Activated T-cell treated with anti-CD3 and anti-CD28 coated beads, Interleukin-2, amount 50 U/mL, for 1 hour (primary cell): ENCODE results near the gene OR51V1.
"Not testable (repeated sequence)": the region's sequence is repeated elsewhere in the genome, so short reads cannot be mapped to it uniquely, and the experiment has no call there.

Experiments
- DNase-seq: peaks from one replicate; pipeline ENCODE4 v3.0.0-alpha.2; 2020

The OR51V1 gene, protein sequence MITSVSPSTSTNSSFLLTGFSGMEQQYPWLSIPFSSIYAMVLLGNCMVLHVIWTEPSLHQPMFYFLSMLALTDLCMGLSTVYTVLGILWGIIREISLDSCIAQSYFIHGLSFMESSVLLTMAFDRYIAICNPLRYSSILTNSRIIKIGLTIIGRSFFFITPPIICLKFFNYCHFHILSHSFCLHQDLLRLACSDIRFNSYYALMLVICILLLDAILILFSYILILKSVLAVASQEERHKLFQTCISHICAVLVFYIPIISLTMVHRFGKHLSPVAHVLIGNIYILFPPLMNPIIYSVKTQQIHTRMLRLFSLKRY

DNA sequence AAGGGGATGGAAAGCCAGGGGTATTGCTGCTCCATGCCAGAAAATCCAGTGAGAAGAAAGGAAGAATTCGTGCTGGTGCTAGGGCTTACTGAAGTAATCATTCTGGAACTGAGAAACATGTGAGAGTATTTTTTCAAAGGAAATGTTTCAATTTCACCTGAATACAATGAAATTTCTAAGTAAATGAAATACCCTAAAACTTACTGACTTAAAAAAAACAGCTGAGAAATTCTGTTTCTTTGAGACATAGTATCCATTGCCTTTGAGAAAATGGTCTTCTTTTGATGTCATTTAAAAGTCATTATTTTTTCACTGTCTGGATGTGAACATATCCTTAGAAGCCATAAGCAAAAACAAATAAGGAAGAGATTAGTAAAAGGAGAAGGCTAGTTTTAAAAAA is at the start of gene OR51V1:
Gene OR51V1 (minus strand): TSS at position 101 of the 400 bp plus-strand sequence. CDS start 0 bp downstream, at position 101.
- DNase-seq = no peak

DNA sequence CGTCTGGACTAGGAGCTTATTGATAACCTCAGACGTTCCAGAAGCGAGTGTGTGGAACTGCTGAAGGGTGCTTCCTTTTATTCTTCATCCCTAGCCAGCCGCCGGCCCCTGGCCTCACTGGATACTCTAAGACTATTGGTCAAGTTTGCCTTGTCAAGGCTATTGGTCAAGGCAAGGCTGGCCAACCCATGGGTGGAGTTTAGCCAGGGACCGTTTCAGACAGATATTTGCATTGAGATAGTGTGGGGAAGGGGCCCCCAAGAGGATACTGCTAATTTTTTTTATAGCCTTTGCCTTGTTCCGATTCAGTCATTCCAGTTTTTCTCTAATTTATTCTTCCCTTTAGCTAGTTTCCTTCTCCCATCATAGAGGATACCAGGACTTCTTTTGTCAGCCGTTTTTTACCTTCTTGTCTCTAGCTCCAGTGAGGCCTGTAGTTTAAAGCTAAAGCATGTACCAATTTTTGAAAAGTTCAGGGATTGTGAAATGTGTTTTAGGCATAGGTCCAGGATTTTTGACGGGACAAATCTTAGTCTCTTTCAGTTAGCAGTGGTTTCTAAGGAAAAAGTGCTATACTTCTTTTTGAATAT is 49.4 kb upstream of the OR51V1 start, which contains the start of gene HBG1:
Gene HBG1 (minus strand): TSS at position 51 of the 590 bp plus-strand sequence. CDS start 53 bp downstream, outside the sequence.
- DNase-seq = not testable (repeated sequence)

DNA sequence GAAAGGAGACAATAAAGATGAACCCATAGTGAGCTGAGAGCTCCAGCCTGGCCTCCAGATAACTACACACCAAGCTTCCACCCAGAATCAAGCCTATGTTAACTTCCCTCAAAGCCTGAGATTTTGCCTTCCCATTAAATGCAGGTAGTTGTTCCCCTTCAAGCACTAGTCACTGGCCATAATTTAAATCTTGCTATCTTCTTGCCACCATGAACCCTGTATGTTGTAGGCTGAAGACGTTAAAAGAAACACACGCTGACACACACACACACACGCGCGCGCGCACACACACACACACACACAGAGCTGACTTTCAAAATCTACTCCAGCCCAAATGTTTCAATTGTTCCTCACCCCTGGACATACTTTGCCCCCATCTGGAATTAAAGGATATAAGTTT is 48.0 kb upstream of the OR51V1 start:
- DNase-seq = not testable (repeated sequence)

DNA sequence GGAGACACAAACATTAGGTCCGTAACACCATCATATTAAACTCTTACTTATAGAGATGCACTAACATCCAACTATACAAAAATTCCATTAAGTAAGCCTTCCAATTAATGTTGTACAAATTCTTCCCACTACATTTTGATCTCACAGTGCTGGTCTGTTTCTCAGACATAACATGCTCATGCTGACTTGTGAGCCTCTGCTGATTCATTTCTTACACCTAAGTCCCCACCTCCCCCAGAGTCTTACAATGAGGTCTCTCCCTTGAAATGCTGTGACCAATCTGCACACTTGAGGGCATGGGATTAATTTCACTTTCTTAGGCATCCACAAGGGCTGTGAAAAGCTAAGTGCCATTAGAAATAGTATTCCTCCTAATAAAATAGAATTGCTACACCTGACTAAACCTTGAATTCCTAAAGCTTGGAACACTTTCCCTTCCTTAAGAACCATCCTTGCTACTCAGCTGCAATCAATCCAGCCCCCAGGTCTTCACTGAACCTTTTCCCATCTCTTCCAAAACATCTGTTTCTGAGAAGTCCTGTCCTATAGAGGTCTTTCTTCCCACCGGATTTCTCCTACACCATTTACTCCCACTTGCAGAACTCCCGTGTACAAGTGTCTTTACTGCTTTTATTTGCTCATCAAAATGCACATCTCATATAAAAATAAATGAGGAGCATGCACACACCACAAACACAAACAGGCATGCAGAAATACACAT is 47.1 kb upstream of the OR51V1 start:
- DNase-seq = no peak

DNA sequence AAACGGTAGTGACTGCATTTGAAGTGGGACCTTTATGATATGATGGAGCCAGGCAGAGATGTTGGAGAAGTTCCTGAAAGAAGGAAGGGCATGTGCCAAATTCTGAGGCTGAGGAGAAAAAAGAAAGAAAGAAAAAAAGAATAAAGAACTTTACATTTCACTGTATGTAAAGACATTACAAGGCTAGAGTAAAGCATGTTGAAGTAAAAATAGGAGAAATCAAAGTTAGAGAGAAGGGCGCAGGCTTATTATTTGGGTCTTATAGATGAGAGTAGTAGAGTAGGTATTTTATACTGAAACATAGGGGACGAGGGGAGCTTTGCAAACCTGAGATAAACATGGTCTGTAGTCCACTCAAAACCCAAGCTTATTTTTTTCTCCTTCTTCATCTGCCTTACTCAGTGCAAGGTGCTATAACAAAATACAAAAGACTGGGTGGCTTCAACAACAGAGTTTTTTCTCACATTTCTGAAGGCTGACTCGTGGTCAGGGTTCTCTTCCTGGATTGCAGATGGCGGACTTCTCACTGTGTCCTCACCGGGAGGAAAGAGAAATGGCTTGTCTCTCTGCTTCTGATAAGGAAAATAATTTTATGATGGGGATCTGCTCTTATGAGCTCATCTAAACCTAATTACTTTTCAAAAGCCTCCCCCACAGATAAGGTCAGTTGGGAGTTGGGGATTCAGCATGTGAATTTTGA is 46.4 kb upstream of the OR51V1 start:
- no peak for DNase-seq

DNA sequence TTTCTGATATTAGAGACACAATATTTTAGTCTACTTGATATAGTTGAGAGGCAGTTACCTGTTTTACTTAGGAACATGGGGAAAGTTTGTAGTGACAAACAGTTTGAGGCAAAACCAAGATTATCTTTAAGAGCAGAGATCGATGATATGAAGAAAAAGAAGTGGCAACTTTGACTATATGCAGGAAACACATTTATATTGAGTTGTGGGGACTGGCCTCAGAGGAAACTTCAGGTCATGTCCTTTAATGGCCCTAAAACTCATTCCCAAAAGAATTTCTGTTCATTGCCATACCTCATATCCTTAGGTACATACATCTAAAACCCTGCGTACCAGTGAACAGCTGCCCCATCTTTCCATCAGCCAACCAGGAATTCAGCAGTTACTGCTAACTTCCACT is 44.7 kb upstream of the OR51V1 start:
- DNase-seq = no peak

DNA sequence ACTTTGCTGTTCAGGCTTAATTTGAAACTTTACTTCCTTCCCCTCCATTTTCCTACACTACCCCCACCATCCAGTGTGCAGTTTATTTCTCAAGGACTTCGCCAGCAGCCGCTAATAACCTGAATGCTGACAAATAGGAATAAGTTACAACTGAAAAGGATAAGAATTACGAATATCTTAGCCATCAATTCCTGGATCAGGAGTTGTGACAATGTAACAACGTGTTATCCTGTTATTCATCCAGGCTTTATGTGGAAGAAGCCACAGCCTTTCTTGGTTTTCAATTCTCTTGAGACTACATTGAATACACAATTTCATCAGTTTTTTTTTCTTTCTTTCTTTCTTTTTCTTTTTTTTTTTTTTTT is 43.3 kb upstream of the OR51V1 start:
- DNase-seq = no peak

DNA sequence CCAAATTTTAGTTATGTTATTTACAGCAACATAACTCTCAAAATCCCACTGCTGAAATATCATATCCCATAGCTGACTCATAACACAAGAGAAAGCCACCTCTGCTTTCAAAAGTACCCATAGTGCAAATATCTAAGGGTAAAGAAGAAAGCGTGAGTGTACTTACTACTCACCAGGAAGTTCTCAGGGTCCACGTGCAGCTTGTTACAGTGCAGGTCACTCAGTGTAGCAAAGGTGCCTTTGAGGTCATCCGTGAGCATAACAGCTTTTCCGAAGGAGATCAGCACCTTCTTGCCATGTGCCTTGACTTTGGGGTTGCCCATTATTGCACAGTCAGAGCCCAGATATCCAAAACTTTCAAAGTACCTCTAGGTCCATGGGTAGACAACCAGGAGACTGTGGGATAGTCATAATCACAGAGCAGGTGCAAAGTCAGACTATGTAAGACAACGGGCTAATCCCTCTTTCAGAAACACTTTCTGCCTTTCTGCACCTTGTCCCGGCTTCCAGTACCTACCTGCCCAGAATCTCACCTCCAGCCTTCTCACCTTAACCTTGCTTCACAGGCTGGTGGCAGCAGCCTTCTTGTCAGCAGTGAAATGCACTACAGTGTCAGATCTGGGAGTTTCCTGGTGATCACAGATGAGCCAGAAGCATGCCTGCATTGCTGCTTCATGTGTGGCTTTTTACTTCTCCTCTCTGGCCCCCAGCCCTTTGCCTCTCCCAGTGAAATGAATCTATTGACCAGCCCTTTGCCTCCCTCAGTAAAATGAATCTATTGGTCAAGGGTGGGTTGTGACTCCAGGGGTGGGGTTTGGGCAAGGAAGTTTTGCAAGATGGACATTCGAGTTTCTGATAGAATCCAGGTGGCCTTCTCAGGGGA is 42.7 kb upstream of the OR51V1 start:
- no peak for DNase-seq

DNA sequence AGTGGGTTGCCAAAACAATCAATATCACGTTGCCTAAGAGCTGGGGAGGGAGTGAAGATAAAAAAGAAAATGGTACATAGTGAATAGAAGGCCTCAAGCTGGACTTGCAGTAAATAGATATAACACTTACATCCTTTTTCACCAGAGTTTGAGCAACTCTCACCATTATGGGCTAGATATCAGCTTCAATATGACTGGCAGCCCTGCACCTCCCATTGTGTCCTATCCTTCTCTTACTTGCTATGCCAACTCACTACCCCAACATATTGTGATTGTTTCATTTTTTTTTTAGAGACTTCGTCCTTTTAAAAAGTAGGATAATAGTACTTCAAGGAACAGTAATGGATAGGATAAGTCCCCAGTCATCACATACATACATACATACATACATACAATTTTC is 41.7 kb upstream of the OR51V1 start:
- no peak for DNase-seq

DNA sequence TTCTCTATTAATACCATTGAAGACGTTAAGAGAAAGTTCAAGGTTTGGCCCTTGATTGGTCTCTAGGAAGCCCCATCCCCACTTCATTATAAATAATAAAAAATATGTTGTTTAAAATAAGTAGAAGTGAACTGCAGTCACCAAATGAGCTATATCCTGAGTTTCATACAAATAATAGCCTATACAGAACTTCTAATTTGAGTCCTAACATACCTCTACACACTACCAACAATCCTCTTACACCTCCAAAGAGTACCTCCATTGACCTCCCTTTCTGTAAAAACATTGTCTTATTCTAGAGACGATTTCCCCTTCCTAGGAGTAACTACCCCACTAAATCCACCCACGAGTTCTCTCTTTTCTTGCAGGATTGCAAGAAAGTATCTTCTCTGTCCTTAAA is 41.0 kb upstream of the OR51V1 start:
- no peak for DNase-seq

DNA sequence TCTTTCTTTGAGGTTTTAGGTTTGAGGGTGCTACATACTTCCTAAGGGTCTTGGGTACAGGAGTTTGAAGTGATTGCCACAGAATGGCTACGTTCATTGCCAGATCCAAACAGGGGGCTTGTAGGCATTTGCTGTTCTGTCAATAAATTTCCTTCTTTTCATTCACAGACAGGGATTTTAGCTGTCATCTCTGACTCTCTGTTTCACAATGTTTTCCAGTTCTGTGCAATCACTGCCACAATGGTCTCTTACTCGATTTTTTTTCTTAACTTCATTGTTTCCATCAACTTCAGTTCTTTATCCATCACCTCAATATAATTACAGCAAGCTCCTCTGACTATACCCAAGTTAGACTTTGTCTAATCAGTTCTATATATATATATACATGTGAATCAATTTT is 40.0 kb upstream of the OR51V1 start:
- no peak for DNase-seq

DNA sequence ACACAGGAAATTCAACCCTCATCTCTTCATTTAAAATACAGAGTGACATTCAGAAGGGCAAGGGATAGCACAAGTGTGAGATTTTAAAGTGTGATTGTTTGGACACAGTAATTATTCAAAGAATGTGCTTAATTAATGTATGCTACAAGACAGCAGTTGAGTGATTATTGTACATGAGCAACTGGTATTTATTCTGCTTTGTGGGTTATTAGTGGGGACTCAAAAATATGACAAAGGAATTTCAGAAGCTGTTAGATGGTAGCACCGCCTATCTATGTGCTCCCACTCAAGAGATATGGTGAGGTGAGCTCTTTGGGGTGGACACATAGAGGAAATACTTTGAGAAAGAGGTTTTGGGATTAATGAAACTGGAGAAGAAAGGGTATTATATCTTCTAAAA is 39.6 kb upstream of the OR51V1 start:
- no peak for DNase-seq

DNA sequence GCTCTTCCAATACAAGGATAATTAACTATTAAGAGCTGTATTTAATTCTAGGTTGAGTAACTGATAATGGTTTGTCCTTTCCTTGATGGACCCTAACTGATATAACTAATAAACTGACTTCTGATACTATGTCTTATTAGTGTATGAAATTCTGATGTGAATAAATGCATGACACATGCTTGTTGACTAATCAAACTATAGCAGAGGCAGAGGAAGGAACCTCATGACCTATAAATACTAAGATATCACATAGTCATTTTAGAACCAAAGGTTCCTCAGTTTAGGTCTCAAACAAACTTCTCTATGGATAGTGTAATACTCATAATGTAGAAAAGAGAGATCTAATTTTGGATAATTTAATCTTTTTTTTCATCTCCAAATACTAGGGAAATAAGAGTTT is 38.6 kb upstream of the OR51V1 start:
- DNase-seq = no peak

DNA sequence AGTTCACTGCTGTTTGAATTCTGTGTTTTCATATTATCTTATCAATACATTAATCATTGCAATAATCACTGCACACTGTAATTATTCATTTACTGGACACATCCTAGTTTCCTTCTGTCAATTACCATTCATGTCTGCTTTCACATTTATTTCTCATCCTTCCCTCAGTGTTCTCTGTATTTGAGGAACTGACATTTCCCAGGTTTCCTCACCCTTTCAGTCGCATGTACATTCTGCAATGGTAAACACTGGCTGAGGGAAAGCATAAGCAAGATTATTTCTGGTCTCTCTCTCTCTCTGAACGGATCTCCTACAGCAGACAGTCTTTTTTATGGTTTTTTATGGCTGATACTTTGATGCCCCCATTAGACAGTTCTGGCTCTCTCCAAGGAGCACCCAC is 38.0 kb upstream of the OR51V1 start:
- no peak for DNase-seq

DNA sequence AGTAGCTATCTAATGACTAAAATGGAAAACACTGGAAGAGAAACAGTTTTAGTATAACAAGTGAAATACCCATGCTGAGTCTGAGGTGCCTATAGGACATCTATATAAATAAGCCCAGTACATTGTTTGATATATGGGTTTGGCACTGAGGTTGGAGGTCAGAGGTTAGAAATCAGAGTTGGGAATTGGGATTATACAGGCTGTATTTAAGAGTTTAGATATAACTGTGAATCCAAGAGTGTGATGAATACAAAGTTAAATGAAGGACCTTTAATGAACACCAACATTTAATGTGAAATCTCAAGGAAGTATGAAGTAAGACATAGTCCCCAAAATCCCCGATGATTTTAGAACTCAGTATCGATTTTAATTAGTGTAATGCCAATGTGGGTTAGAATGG is 36.9 kb upstream of the OR51V1 start:
- no peak for DNase-seq

DNA sequence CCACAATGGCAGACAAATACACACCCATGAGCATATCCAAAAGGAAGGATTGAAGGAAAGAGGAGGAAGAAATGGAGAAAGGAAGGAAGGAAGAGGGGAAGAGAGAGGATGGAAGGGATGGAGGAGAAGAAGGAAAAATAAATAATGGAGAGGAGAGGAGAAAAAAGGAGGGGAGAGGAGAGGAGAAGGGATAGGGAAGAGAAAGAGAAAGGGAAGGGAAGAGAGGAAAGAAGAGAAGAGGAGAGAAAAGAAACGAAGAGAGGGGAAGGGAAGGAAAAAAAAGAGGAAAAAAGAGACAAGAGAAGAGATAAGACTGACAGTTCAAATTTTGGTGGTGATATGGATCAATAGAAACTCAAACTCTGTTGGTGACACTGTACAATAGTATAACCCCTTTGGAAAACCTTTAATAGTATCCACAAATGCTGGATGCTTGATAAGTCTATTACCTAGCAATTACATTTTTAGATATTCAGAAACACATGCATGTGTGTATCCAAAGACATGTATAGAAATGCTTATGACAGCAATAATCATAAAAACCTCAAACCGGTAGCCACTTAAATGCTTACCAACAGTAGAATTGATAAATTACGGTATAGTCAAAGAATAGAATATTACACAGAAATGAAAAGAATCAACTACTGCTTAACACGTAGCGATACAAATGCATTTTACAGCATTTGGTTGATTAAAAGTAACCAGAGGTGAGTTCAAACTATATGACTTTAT is 35.0 kb upstream of the OR51V1 start:
- DNase-seq = no peak

DNA sequence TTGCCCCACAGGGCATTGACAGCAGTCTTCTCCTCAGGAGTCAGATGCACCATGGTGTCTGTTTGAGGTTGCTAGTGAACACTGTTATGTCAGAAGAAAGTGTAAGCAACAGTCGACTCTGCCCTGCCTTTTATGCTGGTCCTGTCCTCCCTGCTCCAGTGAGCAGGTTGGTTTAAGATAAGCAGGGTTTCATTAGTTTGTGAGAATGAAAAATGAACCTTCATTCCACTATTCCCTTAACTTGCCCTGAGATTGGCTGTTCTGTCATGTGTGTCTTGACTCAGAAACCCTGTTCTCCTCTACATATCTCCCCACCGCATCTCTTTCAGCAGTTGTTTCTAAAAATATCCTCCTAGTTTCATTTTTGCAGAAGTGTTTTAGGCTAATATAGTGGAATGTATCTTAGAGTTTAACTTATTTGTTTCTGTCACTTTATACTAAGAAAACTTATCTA is 33.9 kb upstream of the OR51V1 start, which contains the start of gene HBD:
Gene HBD (minus strand): TSS at position 103 of the 454 bp plus-strand sequence. CDS start 50 bp downstream, at position 53.
- no peak for DNase-seq

DNA sequence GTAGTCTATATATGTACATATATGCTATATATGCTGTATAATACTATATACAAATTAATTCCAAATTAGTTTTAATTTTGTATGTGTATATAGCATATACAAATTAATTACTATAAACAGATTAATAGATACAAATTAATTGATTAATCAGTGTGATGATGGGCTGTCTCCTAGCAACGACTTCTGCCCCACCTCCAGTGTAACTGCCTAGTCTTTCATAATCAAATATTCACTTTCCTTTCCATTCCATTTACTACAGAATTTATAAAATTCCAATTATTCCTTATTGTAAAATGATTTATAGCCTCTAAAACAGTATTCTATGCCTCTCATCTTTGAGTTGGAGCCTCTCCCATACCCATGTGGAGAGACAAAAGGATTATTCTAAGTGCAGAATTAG is 32.8 kb upstream of the OR51V1 start:
- no peak for DNase-seq

DNA sequence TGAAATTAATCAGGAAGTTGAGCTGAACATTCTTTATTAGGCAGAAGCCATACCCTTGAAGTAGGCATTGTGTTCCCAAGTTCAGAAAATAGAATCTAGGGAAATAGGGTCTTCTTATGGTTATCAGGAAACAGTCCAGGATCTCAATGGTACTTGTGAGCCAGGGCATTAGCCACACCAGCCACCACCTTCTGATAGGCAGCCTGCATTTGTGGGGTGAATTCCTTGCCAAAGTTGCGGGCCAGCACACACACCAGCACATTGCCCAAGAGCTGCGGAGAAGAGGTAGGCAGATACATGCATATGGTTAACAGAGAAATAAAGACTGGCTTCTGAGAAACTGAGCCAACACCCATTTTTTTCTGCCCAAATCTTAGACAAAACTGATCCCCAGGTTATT is 32.3 kb upstream of the OR51V1 start:
- DNase-seq = no peak

DNA sequence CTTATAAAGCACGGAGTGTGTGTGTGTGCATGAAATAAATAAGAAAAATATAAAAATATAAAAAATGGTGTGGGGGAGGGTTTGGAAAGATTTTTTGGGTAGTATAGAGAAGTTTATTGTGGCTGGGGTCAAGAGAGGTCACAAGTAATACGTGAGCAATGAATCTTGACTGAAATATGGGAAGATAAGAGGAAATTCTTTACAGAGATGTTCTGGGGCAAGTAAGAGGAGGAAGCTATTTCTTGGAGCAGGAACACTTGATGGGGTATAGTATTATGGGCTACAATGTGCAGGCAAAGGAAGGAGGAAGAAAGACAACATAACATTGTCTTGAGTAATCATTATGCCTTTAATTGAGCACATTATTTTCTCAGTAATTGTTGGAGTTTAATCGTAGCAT is 31.7 kb upstream of the OR51V1 start:
- DNase-seq = no peak

DNA sequence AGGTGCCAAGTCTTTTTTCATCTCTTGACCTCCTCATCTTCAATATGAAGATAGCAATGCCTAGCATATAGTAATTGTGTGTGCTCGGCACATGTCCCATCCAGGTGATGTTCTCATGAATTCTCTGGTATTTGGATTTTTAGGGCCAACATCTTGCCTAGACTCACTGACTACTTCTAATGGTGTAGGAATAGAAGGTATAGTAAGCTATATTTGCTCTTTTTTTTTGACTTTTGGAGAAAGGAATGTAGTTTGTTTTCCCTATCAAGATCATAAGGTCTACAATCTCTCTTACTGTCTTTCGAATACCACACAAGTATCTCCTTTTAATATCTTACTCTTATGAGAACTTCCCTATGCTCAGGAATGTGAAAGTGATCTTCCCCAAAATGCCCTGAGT is 30.6 kb upstream of the OR51V1 start:
- DNase-seq = no peak

DNA sequence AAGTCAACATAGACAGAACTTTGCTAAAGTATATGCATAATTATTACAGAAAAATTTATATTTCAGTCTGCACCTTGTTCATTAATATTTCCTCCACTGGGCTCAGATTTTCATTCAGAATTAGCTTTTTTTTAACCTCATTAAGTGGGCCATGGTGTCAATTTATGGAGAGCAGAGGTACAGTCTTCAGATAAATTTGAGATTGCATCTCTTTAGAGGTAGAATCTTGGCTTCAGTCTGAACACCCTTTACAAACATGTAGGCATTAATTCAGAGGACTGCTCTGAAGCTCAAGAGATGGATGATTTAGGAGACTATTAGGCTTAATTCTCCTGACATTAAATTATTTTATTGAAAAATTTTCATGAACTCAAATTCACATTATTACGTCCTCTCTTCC is 29.8 kb upstream of the OR51V1 start:
- DNase-seq = no peak
